ENCODE measurements around the gene ACAP2. TPM values are rescaled to one million over a fixed set of nuclear protein-coding genes. Genes with fewer than 3 reads are reported as not detected.

ACAP2 gene
- total and polyA plus RNA-seq, 12 donors, result 4.3 to 26.7 (median 15.0) TPM

GRCh38 chr3:195284842-195285241, 158.0 kb downstream of the ACAP2 start:
- Histone ChIP-seq H3K27ac (no peak overlapping the region), H3K27me3 (no peaks in the 10 kb centered on the region), H3K4me3 (no peak overlapping the region), H3K4me1 (no peaks in the 10 kb centered on the region), H3K9me3 (no peaks in the 10 kb centered on the region), H3K36me3 (peaks cover 0 to 99% (median 33%) of the 10 kb centered on the region in 9 donors)
- no peak for ATAC-seq
- DNase-seq, result no peak
- TF ChIP-seq, protein P1, sequence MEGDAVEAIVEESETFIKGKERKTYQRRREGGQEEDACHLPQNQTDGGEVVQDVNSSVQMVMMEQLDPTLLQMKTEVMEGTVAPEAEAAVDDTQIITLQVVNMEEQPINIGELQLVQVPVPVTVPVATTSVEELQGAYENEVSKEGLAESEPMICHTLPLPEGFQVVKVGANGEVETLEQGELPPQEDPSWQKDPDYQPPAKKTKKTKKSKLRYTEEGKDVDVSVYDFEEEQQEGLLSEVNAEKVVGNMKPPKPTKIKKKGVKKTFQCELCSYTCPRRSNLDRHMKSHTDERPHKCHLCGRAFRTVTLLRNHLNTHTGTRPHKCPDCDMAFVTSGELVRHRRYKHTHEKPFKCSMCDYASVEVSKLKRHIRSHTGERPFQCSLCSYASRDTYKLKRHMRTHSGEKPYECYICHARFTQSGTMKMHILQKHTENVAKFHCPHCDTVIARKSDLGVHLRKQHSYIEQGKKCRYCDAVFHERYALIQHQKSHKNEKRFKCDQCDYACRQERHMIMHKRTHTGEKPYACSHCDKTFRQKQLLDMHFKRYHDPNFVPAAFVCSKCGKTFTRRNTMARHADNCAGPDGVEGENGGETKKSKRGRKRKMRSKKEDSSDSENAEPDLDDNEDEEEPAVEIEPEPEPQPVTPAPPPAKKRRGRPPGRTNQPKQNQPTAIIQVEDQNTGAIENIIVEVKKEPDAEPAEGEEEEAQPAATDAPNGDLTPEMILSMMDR (IDR thresholded peaks at IDR 0.05), result no peak
- intact Hi-C loops (cut with DNase I), result loop anchor here in 1 of 10 donors (5.0 kb wide), 1 partner anchor 147 kb away; no protein-coding TSS in a partner anchor
- 85 to 89% methylated on average over 3 of the region's 3 CpGs for WGBS, 2 donors

DNA sequence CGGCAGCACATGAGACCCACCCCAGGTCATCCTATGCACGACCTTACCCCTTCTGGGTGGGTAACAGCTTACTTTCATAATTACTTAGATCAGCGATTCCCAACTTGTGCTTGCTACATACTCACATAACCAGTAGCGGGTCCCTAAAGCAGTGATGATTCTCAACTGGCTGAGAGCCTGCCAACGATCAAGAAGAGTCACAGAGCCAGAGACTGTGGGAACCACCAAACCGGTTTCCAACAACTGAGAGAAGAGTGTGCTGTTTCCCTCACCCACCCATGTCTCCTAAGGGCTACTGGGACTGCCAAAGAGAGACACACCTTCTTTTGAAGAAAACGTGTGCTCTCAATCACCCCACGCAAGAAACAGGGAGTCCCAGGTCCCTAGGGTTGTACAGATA, 159.9 kb downstream of the ACAP2 start:
- TF ChIP-seq, protein P1 (IDR thresholded peaks at IDR 0.05), result no peak
- H3K27me3 ChIP-seq, result no peaks in the 10 kb centered on the region
- DNase-seq (no peak), ATAC-seq (no peak)
- intact Hi-C loops (cut with DNase I), result no loop called here
- H3K27ac ChIP-seq, result no peak overlapping the region
- H3K4me3 ChIP-seq, result no peak overlapping the region
- peaks cover 0 to 99% (median 29%) of the 10 kb centered on the region in 9 donors for H3K36me3 ChIP-seq
- H3K4me1 ChIP-seq, result no peaks in the 10 kb centered on the region
- WGBS, 2 donors, result 84 to 85% methylated on average over 8 of the region's 8 CpGs
- H3K9me3 ChIP-seq, result no peaks in the 10 kb centered on the region

- intact Hi-C loops (cut with DNase I), result loop anchor here in 4 of 10 donors (1.0 to 5.0 kb wide), 3 partner anchors 168 to 248 kb away; partner anchors contain the start of gene ACAP2 (in 1 of the 4)
- Histone ChIP-seq H3K27me3 (no peaks in the 10 kb centered on the region), H3K9me3 (no peaks in the 10 kb centered on the region), H3K36me3 (peaks cover 0 to 41% (median 0%) of the 10 kb centered on the region in 9 donors), H3K4me3 (no peak overlapping the region), H3K27ac (no peak overlapping the region), H3K4me1 (peaks cover 7 to 18% (median 18%) of the 10 kb centered on the region in 9 donors)
- no peak for DNase-seq
- TF ChIP-seq, protein P1 (IDR thresholded peaks at IDR 0.05), result no peak
- 25 to 34% methylated on average over 1 of the region's 1 CpG for WGBS, 2 donors
- ATAC-seq, result no peak
Observed at GRCh38 chr3:195274259-195274966, 168.4 kb downstream of the ACAP2 start.

- H3K36me3 ChIP-seq, result peaks cover 0 to 13% (median 0%) of the 10 kb centered on the region in 9 donors
- H3K27me3 ChIP-seq, result no peaks in the 10 kb centered on the region
- H3K27ac ChIP-seq, result peak overlapping the region; percentile 73 to 95 (median 92)
- intact Hi-C loops (cut with DNase I), result loop anchor here (1.0 to 5.0 kb wide), 4 partner anchors 171 to 251 kb away; partner anchors contain the start of gene ACAP2 (in 1 of the 10)
- WGBS, 2 donors, result 1 to 2% methylated on average over 30 of the region's 30 CpGs
- H3K9me3 ChIP-seq, result no peaks in the 10 kb centered on the region
- peak; percentile 85 to 90 for DNase-seq
- peaks cover 8 to 28% (median 23%) of the 10 kb centered on the region in 9 donors for H3K4me1 ChIP-seq
- H3K4me3 ChIP-seq, result peak overlapping the region; percentile 70 to 98 (median 82)
- TF ChIP-seq, protein P1 (IDR thresholded peaks at IDR 0.05), result peak; percentile 92 to 98 (median 96)
- ATAC-seq, result peak; percentile 81 to 95 (median 91)
Observed at GRCh38 chr3:195271410-195272243, 171.2 kb downstream of the ACAP2 start.

Measured in heart right ventricle (tissue), 16 donors.